CD4-positive, alpha-beta T cell treated with Interleukin-21 for 1 hour (primary cell): ENCODE data around the gene AGBL4.
"Not testable (repeated sequence)": the region's sequence is repeated elsewhere in the genome, so short reads cannot be mapped to it uniquely, and the experiment has no call there.

ENCODE experiments used
- DNase-seq: peaks from one replicate; pipeline ENCODE4 v3.0.0-alpha.2; 2020

Gene AGBL4

GRCh38 chr1:49002981-49003380 is 1020.8 kb downstream of the AGBL4 start:
- not testable (repeated sequence) for DNase-seq

- DNase-seq: no peak
Observed at GRCh38 chr1:48999321-48999720, 1024.4 kb downstream of the AGBL4 start.

- no peak for DNase-seq
Observed at GRCh38 chr1:48996311-48996710, 1027.4 kb downstream of the AGBL4 start.

GRCh38 chr1:48988633-48989197 is 1035.0 kb downstream of the AGBL4 start:
- DNase-seq: no peak

- DNase-seq: no peak
Observed at GRCh38 chr1:48979940-48980339, 1043.8 kb downstream of the AGBL4 start.

- no peak for DNase-seq
Observed at GRCh38 chr1:48978413-48978812, 1045.3 kb downstream of the AGBL4 start.

GRCh38 chr1:48977273-48977672 is 1046.5 kb downstream of the AGBL4 start:
- no peak for DNase-seq

- no peak for DNase-seq
Observed at GRCh38 chr1:48969971-48970370, 1053.8 kb downstream of the AGBL4 start.

- no peak for DNase-seq
Observed at GRCh38 chr1:48967318-48967717, 1056.4 kb downstream of the AGBL4 start.

GRCh38 chr1:48966583-48966982 is 1057.2 kb downstream of the AGBL4 start:
- no peak for DNase-seq

GRCh38 chr1:48960320-48960719 is 1063.4 kb downstream of the AGBL4 start:
- DNase-seq: no peak

GRCh38 chr1:48955774-48956173 is 1068.0 kb downstream of the AGBL4 start:
- DNase-seq: no peak

GRCh38 chr1:48953617-48954016 is 1070.1 kb downstream of the AGBL4 start:
- DNase-seq: no peak

GRCh38 chr1:48948562-48948961 is 1075.2 kb downstream of the AGBL4 start:
- DNase-seq: no peak

GRCh38 chr1:48947761-48948537 is 1075.8 kb downstream of the AGBL4 start:
- no peak for DNase-seq

- DNase-seq: no peak
Observed at GRCh38 chr1:48946070-48946469, 1077.7 kb downstream of the AGBL4 start.

- DNase-seq: no peak
Observed at GRCh38 chr1:48944811-48945210, 1078.9 kb downstream of the AGBL4 start.

- DNase-seq: no peak
Observed at GRCh38 chr1:48943826-48944225, 1079.9 kb downstream of the AGBL4 start.

GRCh38 chr1:48943393-48943792 is 1080.4 kb downstream of the AGBL4 start:
- no peak for DNase-seq

GRCh38 chr1:48940962-48941732 is 1082.6 kb downstream of the AGBL4 start:
- no peak for DNase-seq

- no peak for DNase-seq
Observed at GRCh38 chr1:48940354-48940753, 1083.4 kb downstream of the AGBL4 start.

GRCh38 chr1:48939828-48940227 is 1083.9 kb downstream of the AGBL4 start:
- DNase-seq: no peak

- no peak for DNase-seq
Observed at GRCh38 chr1:48939042-48939441, 1084.7 kb downstream of the AGBL4 start.

- no peak for DNase-seq
Observed at GRCh38 chr1:48937732-48938131, 1086.0 kb downstream of the AGBL4 start.
